ENCODE results near the gene DDX50.

GRCh38 chr10:68987611-68988010 lies 86.5 kb downstream of the DDX50 start:
- TF ChIP-seq CTCF (IDR thresholded peaks at IDR 0.05 in 4 of 5, conservative IDR thresholded peaks at IDR 0.05 in 1 of 5) (no peak), POLR2A (IDR thresholded peaks at IDR 0.05) (no peak)
